HG02943 (cell line): ENCODE results near the gene ADGRG6.
A peak's percentile ranks its signal among the peaks of the same experiment; 100 is the strongest.

ENCODE experiments used
- ATAC-seq: cut with Tn5 transposase; IDR thresholded peaks from one replicate; pipeline ENCODE4 v1.9.1; 2021; ENCODE audit warnings: mild to moderate bottlenecking, low read depth, moderate library complexity; ENCODE audit not compliant: unreplicated experiment

The ADGRG6 gene

GRCh38 chr6:142373268-142374090 is 71.7 kb downstream of the ADGRG6 start:
- ATAC-seq: no peak

DNA sequence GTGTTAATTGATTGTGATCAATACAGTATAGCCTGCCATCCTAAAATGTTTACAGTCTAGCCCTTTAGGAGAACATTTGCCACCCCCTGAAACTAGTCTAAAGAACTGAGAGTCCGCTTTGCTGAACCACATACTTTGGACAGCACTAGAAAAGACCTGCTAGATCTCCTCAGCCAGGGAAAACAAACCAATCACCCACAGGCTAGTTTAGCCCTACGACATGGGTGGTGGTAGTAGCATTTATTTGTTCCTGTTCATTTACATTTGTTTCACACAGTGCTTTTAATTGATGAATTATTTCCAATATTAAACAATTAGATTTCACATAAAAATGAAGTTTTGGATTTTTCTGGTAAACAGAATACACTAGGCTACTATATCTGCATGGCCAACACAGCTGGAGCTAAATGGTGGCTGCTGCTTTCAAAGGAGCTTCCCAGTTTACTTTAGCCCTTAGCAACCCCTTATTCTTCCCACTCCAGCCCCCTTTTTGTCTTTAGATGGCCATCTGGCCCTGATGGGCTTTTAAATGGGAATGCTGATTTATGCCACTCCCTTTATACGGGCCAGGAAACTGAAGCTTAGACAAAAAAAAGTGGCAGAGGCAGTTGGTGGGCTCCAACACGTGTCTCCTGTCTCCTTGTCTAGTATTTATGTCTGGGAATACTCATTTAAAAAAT is 72.4 kb downstream of the ADGRG6 start:
- ATAC-seq: no peak

GRCh38 chr6:142374965-142375733 is 73.3 kb downstream of the ADGRG6 start:
- no peak for ATAC-seq

DNA sequence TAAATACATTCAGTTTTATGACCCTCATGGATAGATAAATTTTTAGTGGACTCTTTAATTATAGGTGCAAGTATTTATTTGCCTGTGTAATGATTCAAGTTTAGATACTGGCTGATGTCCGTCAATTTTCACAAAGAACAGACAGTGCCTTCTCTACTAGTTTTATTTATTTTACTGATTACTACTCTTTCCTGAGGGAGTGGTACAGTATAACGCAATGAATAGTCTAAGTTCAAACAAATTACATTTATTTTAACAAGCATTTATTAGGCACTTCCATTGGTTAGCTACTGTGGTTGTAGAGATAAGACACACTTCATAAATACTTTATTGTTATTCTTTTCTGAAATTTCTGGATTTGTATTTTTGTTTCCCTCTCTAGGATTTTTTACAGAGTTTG is 74.3 kb downstream of the ADGRG6 start:
- ATAC-seq: no peak

DNA sequence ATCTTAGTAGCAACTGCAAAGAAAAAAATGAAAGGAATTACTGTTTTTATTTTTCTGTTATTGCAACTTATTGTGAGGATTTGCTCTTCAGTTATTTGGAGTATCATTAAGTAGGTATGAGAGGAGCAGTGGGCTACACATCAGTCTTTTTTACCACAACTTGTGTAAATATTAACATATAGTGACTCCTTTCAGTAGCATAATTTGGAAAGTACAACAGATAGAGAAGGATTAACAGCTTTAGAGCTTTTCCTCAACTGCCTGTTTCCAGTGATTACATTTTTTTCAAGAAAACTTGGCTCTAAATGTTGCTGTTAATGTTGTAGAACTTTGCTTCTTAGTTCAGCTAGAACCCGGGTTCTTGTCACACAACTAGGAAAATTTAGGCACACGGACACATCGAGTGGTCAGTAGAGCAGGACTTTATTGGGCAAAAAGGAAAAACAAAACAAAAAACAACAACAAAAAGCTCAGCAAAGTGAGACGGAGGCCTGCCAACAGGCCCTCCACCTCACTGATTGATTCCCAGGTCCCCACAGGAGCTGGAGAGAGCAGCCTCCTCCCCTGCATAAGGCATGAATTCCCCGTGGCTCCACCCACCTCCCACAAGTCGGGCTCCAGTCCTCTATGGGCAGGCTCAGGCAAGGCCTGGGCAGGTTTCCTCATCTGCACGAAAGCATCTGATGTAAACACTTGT is 75.1 kb downstream of the ADGRG6 start:
- no peak for ATAC-seq

DNA sequence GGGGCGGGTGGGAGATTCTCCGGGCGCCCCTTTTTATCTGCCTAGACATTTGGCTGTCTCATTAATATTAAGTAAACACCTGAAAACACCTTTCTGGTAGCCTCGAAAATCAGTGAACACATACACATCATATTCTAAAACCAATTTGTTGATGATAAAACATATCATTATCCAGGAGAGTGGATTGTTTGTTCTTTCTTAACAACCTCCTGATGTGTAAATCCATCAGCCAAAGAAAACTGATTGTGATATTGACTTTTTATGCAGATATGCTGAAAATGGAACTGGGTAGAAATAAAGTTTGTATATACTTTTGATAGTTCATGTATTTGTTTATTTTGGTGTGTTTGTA is 75.7 kb downstream of the ADGRG6 start:
- ATAC-seq: no peak

DNA sequence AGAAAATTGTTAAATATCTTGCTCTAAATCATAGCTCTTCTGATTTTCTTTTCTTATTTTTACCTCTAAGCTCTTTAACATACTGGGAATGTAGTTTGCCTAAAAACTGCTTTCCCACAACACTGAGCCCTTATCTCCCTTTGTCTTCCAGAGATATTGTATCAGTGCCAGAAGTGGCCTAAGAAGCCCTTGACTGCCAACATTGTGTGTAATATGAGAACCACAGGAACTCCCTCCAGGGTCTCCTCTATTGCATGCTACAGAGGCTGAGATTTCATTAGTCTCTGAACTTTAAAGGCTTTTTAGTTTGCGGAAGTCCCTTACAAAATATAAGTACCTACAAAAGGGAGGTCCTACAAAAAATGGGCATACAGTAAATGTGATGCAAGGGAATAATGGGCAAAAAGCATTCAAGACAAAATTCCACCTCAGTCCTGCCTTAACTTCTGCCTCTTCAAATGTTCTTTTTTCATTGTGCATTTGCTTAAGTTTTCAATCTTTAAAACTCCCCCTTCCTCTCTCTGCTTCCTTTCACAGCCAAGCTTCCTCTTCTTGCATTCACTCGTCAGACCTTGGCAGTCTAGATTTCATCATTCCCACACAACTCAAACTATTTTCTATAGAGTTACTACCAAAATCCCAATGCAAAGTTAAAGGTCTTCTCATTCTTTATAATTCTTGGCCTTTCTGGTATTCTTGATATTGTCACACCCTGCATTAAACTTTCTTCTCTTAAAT is 76.5 kb downstream of the ADGRG6 start:
- no peak for ATAC-seq

DNA sequence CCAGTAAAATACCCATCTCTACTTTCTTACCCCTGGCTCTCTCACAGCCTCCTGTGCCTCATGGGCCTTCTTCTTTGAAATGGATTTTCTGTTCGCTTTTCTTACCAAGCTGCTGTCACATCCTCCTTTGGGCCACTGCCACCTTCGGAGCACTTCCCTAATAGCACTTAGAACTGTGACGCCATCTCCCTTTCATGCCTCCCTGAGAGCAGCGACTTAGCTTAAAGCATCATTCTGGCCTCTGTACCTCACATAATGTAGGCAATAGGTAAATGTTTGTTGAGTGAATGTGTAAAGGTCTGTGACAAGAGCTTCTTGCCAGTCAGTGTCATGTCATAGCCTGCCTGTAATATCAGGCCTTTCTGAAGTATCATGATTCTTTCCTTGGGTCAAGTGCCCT is 78.8 kb downstream of the ADGRG6 start:
- ATAC-seq: no peak

DNA sequence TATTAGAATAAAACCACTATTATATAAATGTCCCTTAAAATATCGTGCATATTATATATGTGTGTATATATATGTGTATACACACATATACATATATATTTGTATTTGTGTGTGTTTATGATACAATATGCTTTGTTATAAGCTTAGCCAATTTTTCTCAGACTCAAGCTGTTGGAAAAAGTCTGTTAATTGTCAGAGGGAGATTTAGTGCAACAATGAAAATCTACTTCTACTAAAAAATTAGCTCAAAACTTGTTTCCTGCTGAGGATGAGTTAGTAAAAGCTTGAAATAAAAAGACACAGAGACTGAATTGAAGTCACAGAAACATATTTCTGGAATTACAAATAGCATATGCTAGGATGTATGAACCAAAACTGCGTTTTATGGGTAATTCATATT is 79.4 kb downstream of the ADGRG6 start:
- no peak for ATAC-seq

DNA sequence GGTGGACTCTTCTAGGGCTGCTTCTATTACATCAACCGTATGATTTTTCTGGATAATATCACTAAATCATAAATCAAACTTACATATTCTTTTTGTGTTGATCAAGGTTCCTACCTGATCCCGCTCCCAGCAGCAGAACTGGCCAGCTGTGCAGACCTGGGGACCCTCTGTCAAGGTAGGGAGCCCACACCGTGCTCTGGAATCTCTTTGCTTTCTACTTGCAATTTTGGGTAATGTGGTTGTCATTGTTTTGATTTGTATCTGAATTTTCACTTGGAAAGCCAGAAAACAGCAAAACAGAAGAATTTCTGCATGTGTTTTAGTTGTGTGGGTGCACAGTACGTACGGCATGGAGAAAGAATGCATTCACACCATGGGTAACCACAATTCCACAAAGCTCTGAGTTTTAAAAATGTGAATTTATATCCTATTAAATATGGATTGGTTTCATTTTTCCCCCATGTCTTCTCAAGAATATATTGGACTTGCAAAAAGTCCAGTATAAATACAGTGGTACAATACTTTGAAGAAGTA is 80.1 kb downstream of the ADGRG6 start:
- no peak for ATAC-seq

- ATAC-seq: no peak
These were observed 82.9 kb downstream of the ADGRG6 start for GRCh38 chr6:142384519-142385254.

DNA sequence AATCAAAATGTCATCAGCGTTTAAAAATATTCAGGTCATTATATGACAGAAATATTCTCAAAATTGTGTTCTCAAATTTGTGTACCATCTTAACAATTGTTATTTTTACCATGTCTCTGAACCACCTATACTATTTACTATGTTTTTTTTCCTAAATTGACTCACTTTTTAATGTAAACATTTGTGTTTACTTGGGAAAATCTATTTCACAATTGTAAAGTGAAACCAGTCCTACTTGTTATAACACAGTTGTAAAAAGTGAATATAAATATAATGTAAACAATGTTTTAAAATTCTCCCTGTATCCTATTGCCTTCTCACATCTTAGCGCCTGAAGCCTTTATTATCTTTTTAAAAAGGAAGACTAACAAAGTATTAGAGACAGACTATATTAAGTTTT is 83.5 kb downstream of the ADGRG6 start:
- no peak for ATAC-seq

GRCh38 chr6:142386657-142387056 is 84.8 kb downstream of the ADGRG6 start:
- no peak for ATAC-seq

DNA sequence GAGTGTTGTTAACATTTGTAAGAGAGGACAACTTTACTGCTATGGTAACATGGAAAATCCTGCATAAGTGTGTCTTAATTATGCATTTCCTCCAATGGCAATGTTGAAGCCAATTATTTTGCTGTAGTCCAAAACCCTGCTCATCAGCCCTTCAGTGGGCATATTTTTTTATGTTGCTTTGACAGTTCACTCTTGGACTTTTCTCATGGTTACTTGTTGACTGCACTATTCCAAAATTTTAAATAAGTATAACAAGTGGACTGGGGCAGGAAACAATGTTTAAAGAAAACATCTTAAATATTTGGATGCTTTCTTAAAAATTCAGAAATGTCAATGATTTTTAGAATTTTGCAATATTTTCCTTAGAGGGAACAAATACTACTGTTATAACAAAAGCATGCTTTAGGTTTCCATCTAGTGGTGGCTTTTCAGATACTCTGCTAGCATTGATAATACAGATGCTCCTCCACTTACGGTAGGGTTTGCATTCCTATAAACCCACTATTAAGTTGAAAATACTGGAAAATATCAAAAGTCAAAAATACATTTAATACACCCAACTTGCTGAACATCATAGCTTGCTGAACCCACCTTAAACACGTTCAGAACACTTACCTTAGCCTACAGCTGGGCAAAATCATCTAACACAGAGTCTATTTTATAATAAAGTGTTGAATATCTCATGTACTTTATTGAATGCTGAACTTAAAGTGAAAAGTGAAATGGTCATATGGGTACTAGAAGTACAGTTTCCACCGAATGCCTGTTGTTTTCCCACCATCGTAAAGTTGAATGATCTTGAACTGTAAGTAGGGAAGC is 86.4 kb downstream of the ADGRG6 start:
- ATAC-seq: no peak

GRCh38 chr6:142395266-142395665 is 93.5 kb downstream of the ADGRG6 start:
- ATAC-seq: no peak

DNA sequence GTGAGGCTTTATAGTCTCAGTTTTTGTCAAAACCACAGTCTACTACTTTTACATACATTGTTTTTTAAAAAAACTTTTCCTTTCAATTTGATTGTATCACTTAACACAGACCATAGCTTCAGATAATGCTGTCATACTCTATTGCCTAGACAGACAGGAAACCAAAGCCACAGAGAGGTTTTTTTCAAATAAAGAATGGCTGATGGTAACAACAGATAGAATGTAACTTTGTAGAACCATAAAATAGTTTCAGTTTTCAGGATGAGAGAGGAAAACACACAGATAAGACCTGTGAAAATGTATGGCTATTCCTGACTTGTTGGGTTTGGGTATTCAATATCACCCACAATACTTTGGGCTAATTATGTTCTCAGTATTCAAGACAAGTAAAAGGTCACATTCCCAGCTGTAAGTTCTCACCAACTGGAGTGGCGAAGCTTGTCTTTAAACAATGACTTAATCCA is 94.0 kb downstream of the ADGRG6 start:
- ATAC-seq: peak; percentile 93

DNA sequence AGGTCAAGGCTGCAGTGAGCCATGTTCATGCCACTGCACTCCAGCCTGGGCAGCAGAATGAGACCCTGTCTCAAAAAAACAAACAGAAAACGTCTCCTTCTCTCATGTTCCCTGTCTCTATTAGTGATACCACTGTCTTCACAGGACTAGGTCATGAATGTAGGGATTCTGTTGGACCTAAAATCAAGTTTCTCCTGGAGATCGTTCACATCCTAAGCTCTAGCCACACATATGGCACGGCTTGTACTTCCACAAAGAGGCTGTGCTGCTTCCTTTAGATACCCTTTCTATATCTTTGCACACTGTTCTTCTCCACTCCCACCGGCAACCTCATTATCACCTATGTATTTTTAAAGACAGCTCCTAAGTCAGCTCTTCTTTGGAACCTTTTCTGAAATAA is 96.5 kb downstream of the ADGRG6 start:
- ATAC-seq: no peak

DNA sequence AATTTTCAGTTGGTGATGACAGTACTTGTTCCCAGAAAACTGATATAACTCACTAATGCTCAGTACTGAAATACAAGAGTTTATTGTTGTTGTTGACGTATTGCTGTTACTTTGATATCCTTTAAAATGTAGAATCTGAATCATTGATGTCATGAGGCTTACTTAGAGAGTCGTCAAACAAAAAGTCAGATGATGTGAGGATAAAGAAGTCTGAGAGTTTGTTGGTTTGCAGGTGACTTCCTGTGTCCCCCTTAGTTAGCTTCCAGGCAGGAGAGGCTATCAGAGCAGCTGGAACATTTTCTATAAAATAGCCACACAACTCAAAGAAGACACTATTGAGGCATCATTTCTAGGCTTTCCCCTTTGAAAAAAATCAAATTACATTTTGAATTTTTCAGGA is 97.9 kb downstream of the ADGRG6 start:
- ATAC-seq: no peak
